Uterus (tissue), 2 donors: Measurements from ENCODE around the gene CELF4.

Experiments used
- POLR2A ChIP-seq, 2 donors: fragments of 450-650 bp; IDR thresholded peaks; one replicate each; pipeline ENCODE4 v1.6.1; 2016; ENCODE audit warnings: antibody characterized with exemption in 2 of 2, mild to moderate bottlenecking in 1 of 2, moderate library complexity in 1 of 2
- TF ChIP-seq, protein P1 (sequence below), 4 experiments: fragments of 200-600 bp in 2 of 4; fragments of 450-650 bp in 2 of 4; sonication (generic) in 2 of 4; IDR thresholded peaks; one replicate each; pipeline ENCODE4 v1.5.1; 2016 to 2019; ENCODE audit warnings: antibody characterized with exemption in 4 of 4, mild to moderate bottlenecking in 2 of 4, moderate library complexity in 1 of 4

DNA sequence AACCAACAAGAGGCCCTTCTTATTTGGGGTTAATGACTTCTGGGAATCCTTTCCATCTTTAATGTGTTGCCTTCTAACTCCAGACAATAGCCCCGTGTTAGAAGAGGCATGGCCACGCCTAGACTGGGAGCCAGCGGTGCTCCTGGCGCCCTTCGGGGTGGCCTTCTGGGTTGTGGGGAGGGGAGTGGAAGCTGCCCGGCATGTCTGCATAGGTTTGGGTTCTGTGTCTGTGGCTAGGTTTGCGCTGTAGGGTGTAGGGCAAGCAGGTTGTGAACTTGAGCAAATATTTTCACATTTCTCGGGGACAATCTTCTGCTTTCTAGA, 40.4 kb downstream of the CELF4 start:
- TF ChIP-seq, protein P1, sequence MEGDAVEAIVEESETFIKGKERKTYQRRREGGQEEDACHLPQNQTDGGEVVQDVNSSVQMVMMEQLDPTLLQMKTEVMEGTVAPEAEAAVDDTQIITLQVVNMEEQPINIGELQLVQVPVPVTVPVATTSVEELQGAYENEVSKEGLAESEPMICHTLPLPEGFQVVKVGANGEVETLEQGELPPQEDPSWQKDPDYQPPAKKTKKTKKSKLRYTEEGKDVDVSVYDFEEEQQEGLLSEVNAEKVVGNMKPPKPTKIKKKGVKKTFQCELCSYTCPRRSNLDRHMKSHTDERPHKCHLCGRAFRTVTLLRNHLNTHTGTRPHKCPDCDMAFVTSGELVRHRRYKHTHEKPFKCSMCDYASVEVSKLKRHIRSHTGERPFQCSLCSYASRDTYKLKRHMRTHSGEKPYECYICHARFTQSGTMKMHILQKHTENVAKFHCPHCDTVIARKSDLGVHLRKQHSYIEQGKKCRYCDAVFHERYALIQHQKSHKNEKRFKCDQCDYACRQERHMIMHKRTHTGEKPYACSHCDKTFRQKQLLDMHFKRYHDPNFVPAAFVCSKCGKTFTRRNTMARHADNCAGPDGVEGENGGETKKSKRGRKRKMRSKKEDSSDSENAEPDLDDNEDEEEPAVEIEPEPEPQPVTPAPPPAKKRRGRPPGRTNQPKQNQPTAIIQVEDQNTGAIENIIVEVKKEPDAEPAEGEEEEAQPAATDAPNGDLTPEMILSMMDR (IDR thresholded peaks at IDR 0.05) = no peak
- TF ChIP-seq POLR2A (IDR thresholded peaks at IDR 0.05) = no peak
